Upper lobe of right lung (tissue), 1 donor: ENCODE data around the gene EHBP1. TPM values are rescaled to one million over a fixed set of nuclear protein-coding genes. Genes with fewer than 3 reads are reported as not detected.

Experiments
- ATAC-seq: fragments of 200-7000 bp; cut with Tn5 transposase; one replicate; pipeline ENCODE4 v1.9.1; 2020; ENCODE audit warnings: mild to moderate bottlenecking, moderate library complexity
- DNase-seq: peaks from one replicate; pipeline ENCODE4 v3.0.0-alpha.2; 2020
- H3K27ac ChIP-seq: fragments of 200-600 bp; one replicate; pipeline ENCODE4 v1.8.0; 2022
- H3K27me3 ChIP-seq: fragments of 200-600 bp; one replicate; pipeline ENCODE4 v1.8.0; 2022; ENCODE audit warnings: mild to moderate bottlenecking
- H3K36me3 ChIP-seq: fragments of 200-600 bp; one replicate; pipeline ENCODE4 v1.8.0; 2022
- H3K4me1 ChIP-seq: fragments of 200-600 bp; one replicate; pipeline ENCODE4 v1.8.0; 2022
- H3K4me3 ChIP-seq: fragments of 200-600 bp; one replicate; pipeline ENCODE4 v1.8.0; 2022; ENCODE audit warnings: mild to moderate bottlenecking
- H3K9me3 ChIP-seq: fragments of 200-600 bp; one replicate; pipeline ENCODE4 v1.8.0; 2022
- intact Hi-C: fragments of 100-400 bp; cut with DNase I; formaldehyde crosslinking; loops from one replicate; pipeline ENCODE4 v1.11.0; 2022
- total RNA-seq: library from RNA; stranded (reverse); fragmentation: NEBNext Ultra II Directional; extraction: Animal tissue kit (Norgen Biotek cat#: 25700); gene quantifications from one replicate; pipeline ENCODE4 v1.2.1, GENCODE V29; 2021
- TF ChIP-seq, protein P1 (sequence below): fragments of 200-600 bp; IDR thresholded peaks from one replicate; pipeline ENCODE4 v1.8.0; 2022; ENCODE audit warnings: antibody characterized with exemption
- donor health status: DM: no; HTN: yes; CAD: no; lungs with severe emphysema.

EHBP1 gene
- total RNA-seq, 1 donor from 2014 or later, result 46.7 TPM

DNA sequence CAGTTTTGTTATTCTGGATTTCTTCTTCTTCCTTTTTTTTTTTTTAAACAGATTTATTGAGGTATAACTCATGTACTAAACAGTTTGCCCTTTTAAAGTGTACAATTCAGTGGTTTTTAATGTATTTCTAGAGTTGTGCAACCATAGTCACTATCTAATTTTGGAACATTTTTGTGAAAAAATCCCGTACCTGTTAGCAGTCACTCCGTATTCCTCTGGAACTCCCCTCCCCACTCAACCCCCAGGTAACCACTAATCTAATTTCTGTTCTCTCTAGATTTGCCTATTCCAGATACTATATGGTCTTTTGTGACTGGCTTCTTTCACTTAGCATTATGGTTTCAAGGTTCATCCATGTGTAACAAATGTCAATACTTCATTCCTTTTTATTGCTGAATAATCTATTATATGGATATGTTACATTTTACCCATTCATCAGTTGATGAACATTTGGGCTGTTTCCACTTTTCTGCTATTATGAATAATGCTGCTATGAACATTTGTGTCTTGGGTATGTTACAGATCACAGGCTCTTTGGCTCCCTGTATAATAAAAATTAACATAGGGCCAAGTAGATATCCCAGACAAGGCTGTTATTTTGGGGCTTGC, 21.9 kb downstream of the EHBP1 start:
- no peak for ATAC-seq

GRCh38 chr2:62727876-62728566, 22.5 kb downstream of the EHBP1 start:
- TF ChIP-seq, protein P1, sequence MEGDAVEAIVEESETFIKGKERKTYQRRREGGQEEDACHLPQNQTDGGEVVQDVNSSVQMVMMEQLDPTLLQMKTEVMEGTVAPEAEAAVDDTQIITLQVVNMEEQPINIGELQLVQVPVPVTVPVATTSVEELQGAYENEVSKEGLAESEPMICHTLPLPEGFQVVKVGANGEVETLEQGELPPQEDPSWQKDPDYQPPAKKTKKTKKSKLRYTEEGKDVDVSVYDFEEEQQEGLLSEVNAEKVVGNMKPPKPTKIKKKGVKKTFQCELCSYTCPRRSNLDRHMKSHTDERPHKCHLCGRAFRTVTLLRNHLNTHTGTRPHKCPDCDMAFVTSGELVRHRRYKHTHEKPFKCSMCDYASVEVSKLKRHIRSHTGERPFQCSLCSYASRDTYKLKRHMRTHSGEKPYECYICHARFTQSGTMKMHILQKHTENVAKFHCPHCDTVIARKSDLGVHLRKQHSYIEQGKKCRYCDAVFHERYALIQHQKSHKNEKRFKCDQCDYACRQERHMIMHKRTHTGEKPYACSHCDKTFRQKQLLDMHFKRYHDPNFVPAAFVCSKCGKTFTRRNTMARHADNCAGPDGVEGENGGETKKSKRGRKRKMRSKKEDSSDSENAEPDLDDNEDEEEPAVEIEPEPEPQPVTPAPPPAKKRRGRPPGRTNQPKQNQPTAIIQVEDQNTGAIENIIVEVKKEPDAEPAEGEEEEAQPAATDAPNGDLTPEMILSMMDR, result no peak
- Histone ChIP-seq H3K4me1 (no peaks in the 10 kb centered on the region), H3K27me3 (no peaks in the 10 kb centered on the region)

More for the DNA sequence above, 21.9 kb downstream of the EHBP1 start:
- Histone ChIP-seq H3K27ac (no peak overlapping the region), H3K9me3 (peaks cover 16% of the 10 kb centered on the region), H3K4me3 (no peak overlapping the region), H3K4me1 (no peaks in the 10 kb centered on the region), H3K36me3 (no peaks in the 10 kb centered on the region), H3K27me3 (no peaks in the 10 kb centered on the region)
- no peak for DNase-seq
- TF ChIP-seq, protein P1, result no peak
- intact Hi-C loops, result no loop called here

DNA sequence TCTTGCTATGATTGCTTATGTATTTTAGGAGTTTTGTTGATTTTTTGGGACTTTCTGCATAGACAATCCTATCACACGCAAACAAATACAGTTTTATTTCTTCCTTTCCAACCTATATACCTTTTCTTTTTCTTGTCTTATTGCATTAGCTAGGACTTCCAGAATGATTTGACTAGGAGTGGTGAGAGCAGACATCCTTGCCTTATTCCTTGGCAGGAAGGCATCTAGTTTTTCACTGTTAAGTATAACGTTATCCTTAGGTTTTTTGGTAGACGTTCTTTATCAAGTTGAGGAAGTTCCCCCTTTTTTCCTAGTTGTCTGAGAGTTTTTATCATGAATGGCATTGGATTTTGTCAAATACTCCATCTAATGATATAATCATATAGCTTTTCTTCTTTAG, 25.8 kb downstream of the EHBP1 start:
- peaks cover 12% of the 10 kb centered on the region for H3K9me3 ChIP-seq
- intact Hi-C loops, result no loop called here
- no peaks in the 10 kb centered on the region for H3K4me1 ChIP-seq
- TF ChIP-seq, protein P1, result no peak
- no peaks in the 10 kb centered on the region for H3K36me3 ChIP-seq
- no peak overlapping the region for H3K4me3 ChIP-seq
- no peaks in the 10 kb centered on the region for H3K27me3 ChIP-seq
- no peak overlapping the region for H3K27ac ChIP-seq
- DNase-seq, result no peak
- ATAC-seq, result no peak

More at GRCh38 chr2:62727876-62728566, 22.5 kb downstream of the EHBP1 start:
- Histone ChIP-seq H3K36me3 (no peaks in the 10 kb centered on the region), H3K4me3 (no peak overlapping the region), H3K27ac (no peak overlapping the region), H3K9me3 (peaks cover 13% of the 10 kb centered on the region)
- no peak for DNase-seq
- no peak for ATAC-seq
- intact Hi-C loops, result no loop called here

DNA sequence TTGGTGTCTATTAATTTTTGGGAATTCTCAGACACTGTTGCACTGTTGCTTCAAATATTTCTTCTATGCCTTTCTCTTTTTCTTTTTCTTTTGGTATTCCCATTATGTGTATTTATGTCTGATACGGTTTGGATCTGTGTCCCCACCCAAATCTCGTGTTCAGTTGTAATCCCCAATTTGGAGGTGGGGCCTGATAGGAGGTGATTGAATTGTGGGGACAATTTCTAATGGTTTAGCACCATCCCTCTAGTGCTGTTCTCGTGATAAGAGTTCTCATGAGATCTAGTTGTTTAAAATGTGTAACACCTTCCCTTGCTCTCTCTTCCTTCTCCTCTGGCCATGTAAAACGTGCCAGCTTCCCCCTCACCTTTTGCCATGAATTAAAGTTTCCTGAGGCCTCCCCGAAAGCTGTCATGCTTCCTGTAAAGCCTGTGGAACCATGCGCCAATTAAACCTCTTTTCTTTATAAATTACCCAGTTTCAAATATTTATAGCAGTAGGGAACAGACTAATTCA, 26.8 kb downstream of the EHBP1 start:
- Histone ChIP-seq H3K27me3 (no peaks in the 10 kb centered on the region), H3K36me3 (no peaks in the 10 kb centered on the region), H3K27ac (no peak overlapping the region), H3K9me3 (peaks cover 12% of the 10 kb centered on the region), H3K4me3 (no peak overlapping the region), H3K4me1 (no peaks in the 10 kb centered on the region)
- no peak for DNase-seq
- TF ChIP-seq, protein P1, result no peak
- ATAC-seq, result no peak
- intact Hi-C loops, result no loop called here

- ATAC-seq, result no peak
- DNase-seq, result no peak
- H3K9me3 ChIP-seq, result peaks cover 12% of the 10 kb centered on the region
- H3K4me1 ChIP-seq, result no peaks in the 10 kb centered on the region
- intact Hi-C loops, result no loop called here
- H3K27me3 ChIP-seq, result no peaks in the 10 kb centered on the region
- TF ChIP-seq, protein P1, result no peak
- H3K27ac ChIP-seq, result no peak overlapping the region
- no peaks in the 10 kb centered on the region for H3K36me3 ChIP-seq
- H3K4me3 ChIP-seq, result no peak overlapping the region
Measured at GRCh38 chr2:62733546-62733945, 28.0 kb downstream of the EHBP1 start.
